ENCODE results near the gene CCDC50. TPM values are rescaled to one million over a fixed set of nuclear protein-coding genes. Genes with fewer than 3 reads are reported as not detected.

The CCDC50 gene
- total RNA-seq, 1 experiment from 2014 or later: 80.9 TPM

DNA sequence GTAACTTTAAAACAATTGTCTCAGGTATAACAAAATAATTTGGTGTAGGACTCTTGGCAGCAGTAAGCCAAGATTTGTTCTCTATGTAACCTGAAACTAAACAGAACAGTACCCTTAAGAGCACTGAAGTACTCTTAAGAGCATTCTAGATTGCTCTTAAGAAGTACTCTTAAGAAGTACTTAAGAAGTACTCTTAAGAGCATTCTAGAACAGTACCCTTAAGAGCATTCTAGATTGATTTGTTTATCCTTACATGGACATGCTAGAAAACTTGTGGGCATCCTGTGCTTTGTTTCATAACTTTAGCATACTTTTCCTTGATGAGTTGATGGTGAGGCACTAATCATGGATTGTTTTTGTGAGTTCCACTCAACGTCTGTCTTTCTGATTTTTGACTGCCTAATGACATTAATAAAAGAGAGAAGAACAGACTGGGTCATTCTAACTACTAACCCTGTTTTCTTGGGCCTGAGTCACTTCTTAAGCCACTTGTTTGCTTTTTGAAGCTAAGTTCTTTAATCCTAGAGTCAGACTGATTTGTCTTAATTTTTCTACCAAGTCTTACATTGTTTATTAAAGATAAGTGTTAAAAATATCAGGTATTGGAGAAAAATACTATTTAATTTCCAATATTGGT lies 58.4 kb downstream of the CCDC50 start:
- ATAC-seq: peak; percentile 22; the same call in 1 of the 2 replicates

DNA sequence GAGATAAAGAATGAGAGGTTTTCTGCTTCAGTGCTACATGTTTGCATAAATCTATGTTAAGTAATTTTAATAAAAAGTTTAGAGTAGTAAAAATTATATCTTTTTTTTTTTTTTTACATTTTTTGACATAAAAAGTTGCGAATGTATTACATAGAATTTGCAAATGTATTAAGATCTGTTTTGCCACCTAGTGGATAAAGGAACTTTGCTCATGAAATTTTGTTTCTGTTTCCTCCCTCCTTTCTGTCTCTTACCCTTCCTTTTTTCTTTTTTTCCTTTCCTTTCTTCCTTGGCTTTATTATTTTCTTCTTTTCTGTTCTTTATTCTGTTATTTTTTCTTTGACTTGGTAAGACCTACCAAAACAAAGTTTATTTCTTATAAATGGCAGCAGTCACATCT lies 59.6 kb downstream of the CCDC50 start:
- Histone ChIP-seq H3K9ac (ENCODE audit: low read length) (no peak overlapping the region), H3K27me3 (ENCODE audit: low read length) (no peaks in the 10 kb centered on the region), H3K4me3 (ENCODE audit: low read length) (no peak overlapping the region), H3K4me2 (ENCODE audit: low read length) (no peak overlapping the region), H3F3A (ENCODE audit: low read length, unreplicated experiment) (no peaks in the 10 kb centered on the region), H2AFZ (ENCODE audit: low read length) (no peak overlapping the region), H3K27ac (ENCODE audit: low read length) (no peak overlapping the region), H4K20me1 (ENCODE audit: low read length) (no peaks in the 10 kb centered on the region), H3K9me2 (replicated peaks; ENCODE audit: low read length) (no peaks in the 10 kb centered on the region), H3K79me2 (ENCODE audit: low read length) (no peaks in the 10 kb centered on the region), H3K4me1 (ENCODE audit: insufficient read depth, low read length) (no peaks in the 10 kb centered on the region; the same call in 1 of the 2 replicates), H3K36me3 (ENCODE audit: low read depth, low read length) (peaks cover 14% of the 10 kb centered on the region; the same call in 1 of the 2 replicates), H3K9me3 (ENCODE audit: low read length) (no peaks in the 10 kb centered on the region)
- TF ChIP-seq, protein P1, sequence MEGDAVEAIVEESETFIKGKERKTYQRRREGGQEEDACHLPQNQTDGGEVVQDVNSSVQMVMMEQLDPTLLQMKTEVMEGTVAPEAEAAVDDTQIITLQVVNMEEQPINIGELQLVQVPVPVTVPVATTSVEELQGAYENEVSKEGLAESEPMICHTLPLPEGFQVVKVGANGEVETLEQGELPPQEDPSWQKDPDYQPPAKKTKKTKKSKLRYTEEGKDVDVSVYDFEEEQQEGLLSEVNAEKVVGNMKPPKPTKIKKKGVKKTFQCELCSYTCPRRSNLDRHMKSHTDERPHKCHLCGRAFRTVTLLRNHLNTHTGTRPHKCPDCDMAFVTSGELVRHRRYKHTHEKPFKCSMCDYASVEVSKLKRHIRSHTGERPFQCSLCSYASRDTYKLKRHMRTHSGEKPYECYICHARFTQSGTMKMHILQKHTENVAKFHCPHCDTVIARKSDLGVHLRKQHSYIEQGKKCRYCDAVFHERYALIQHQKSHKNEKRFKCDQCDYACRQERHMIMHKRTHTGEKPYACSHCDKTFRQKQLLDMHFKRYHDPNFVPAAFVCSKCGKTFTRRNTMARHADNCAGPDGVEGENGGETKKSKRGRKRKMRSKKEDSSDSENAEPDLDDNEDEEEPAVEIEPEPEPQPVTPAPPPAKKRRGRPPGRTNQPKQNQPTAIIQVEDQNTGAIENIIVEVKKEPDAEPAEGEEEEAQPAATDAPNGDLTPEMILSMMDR (conservative IDR thresholded peaks at IDR 0.05; ENCODE audit: low read depth, low read length): peak; percentile 45
- no peak for TF ChIP-seq EZH2phosphoT487 (IDR thresholded peaks at IDR 0.05; ENCODE audit: borderline replicate concordance, low read length)
- CTCF ChIA-PET: no interaction called here
- no peak for ATAC-seq
- intact Hi-C loops (cut with micrococcal nuclease): loop anchor here (1.0 to 5.0 kb wide), 3 partner anchors 37 to 338 kb away; no protein-coding TSS in a partner anchor
- peak; percentile 42 for DNase-seq
- POLR2A ChIA-PET (ENCODE audit: unreplicated experiment): no interaction called here
- no TSS peak for BruUV-seq (replicated peaks)

More for the DNA sequence above, 58.4 kb downstream of the CCDC50 start:
- Histone ChIP-seq H3K9me3 (ENCODE audit: low read length) (no peaks in the 10 kb centered on the region), H3K27me3 (ENCODE audit: low read length) (no peaks in the 10 kb centered on the region), H3K4me2 (ENCODE audit: low read length) (no peak overlapping the region), H3K36me3 (ENCODE audit: low read depth, low read length) (peaks cover 20% of the 10 kb centered on the region; the same call in 1 of the 2 replicates), H3K4me3 (ENCODE audit: low read length) (no peak overlapping the region), H3F3A (ENCODE audit: low read length, unreplicated experiment) (no peaks in the 10 kb centered on the region), H3K4me1 (ENCODE audit: insufficient read depth, low read length) (no peaks in the 10 kb centered on the region; the same call in 1 of the 2 replicates), H3K9me2 (replicated peaks; ENCODE audit: low read length) (no peaks in the 10 kb centered on the region), H3K79me2 (ENCODE audit: low read length) (no peaks in the 10 kb centered on the region), H2AFZ (ENCODE audit: low read length) (no peak overlapping the region), H3K9ac (ENCODE audit: low read length) (no peak overlapping the region), H4K20me1 (ENCODE audit: low read length) (no peaks in the 10 kb centered on the region), H3K27ac (ENCODE audit: low read length) (no peak overlapping the region)
- intact Hi-C loops (cut with micrococcal nuclease): loop anchor here (2.0 to 5.0 kb wide), 2 partner anchors 35 to 337 kb away; no protein-coding TSS in a partner anchor
- ChIA-PET POLR2A (ENCODE audit: unreplicated experiment) (no interaction called here), CTCF (no interaction called here)
- BruUV-seq (replicated peaks): no TSS peak
- TF ChIP-seq EZH2phosphoT487 (IDR thresholded peaks at IDR 0.05; ENCODE audit: borderline replicate concordance, low read length): no peak
- no peak for TF ChIP-seq EZH2 (IDR thresholded peaks at IDR 0.05; ENCODE audit: low read length, unreplicated experiment)
- TF ChIP-seq, protein P1 (conservative IDR thresholded peaks at IDR 0.05; ENCODE audit: low read depth, low read length): no peak
- DNase-seq: no peak

DNA sequence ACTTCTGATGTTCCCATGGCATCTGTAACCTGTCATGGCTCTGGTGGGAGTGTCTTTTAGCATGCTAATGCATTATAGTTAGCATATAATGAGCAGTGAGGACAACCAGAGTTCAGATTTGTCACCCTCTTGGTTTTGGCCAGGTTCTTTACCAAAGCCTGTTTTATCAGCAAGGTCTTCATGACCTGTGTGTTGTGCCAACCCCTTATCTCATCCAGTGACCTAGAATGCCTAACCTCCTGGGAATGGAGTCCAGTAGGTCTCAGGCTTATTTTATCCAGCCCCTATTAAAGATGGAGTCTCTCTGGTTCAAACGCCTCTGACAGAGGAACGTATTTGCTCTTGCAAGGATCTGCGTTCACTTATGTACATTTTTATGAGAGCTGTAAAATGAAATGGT lies 61.4 kb downstream of the CCDC50 start:
- H3K27ac ChIP-seq (ENCODE audit: low read length): no peak overlapping the region
- no TSS peak for BruUV-seq (replicated peaks)
- ATAC-seq (no peak), DNase-seq (no peak)
- no peak overlapping the region for H3K4me3 ChIP-seq (ENCODE audit: low read length)
- H3K4me2 ChIP-seq (ENCODE audit: low read length): no peak overlapping the region
- CTCF ChIA-PET: no interaction called here
- H3K79me2 ChIP-seq (ENCODE audit: low read length): no peaks in the 10 kb centered on the region
- H4K20me1 ChIP-seq (ENCODE audit: low read length): no peaks in the 10 kb centered on the region
- H3K4me1 ChIP-seq (ENCODE audit: insufficient read depth, low read length): no peaks in the 10 kb centered on the region; the same call in 1 of the 2 replicates
- H3K36me3 ChIP-seq (ENCODE audit: low read depth, low read length): peaks cover 18% of the 10 kb centered on the region
- no peak overlapping the region for H3K9ac ChIP-seq (ENCODE audit: low read length)
- POLR2A ChIA-PET (ENCODE audit: unreplicated experiment): no interaction called here
- H3K9me2 ChIP-seq (replicated peaks; ENCODE audit: low read length): no peaks in the 10 kb centered on the region
- no peak overlapping the region for H2AFZ ChIP-seq (ENCODE audit: low read length)
- intact Hi-C loops (cut with micrococcal nuclease): no loop called here
- no peaks in the 10 kb centered on the region for H3K27me3 ChIP-seq (ENCODE audit: low read length)
- H3K9me3 ChIP-seq (ENCODE audit: low read length): no peaks in the 10 kb centered on the region
- H3F3A ChIP-seq (ENCODE audit: low read length, unreplicated experiment): no peaks in the 10 kb centered on the region
- TF ChIP-seq EZH2phosphoT487 (IDR thresholded peaks at IDR 0.05; ENCODE audit: borderline replicate concordance, low read length) (no peak), EZH2 (IDR thresholded peaks at IDR 0.05; ENCODE audit: low read length, unreplicated experiment) (no peak)
- TF ChIP-seq, protein P1 (conservative IDR thresholded peaks at IDR 0.05; ENCODE audit: low read depth, low read length): no peak
